Smooth muscle cell (in vitro differentiated cells): Measurements from ENCODE around the gene SGCD. TPM values are rescaled to one million over a fixed set of nuclear protein-coding genes. Genes with fewer than 3 reads are reported as not detected.
A peak's percentile ranks its signal among the peaks of the same experiment; 100 is the strongest.

Source experiments
- DNase-seq: peaks from one replicate; lab custom pipeline; 2025; ENCODE audit not compliant: unreplicated experiment; lab: John Stamatoyannopoulos, UW
- H2AFZ ChIP-seq: fragments of 200-600 bp; sonication (generic); 2 replicates; pipeline ENCODE4 v1.6.0; 2016; ENCODE audit warnings: antibody characterized with exemption, low read depth, mild to moderate bottlenecking
- H3F3A ChIP-seq: fragments of 200-600 bp; sonication (generic); 2 replicates; pipeline ENCODE4 v1.6.0; 2017; ENCODE audit warnings: antibody characterized with exemption, low read depth
- H3K27ac ChIP-seq: fragments of 200-600 bp; sonication (generic); 2 replicates; pipeline ENCODE4 v1.5.1; 2016; ENCODE audit warnings: low read depth, mild to moderate bottlenecking
- H3K27me3 ChIP-seq: fragments of 200-600 bp; sonication (generic); 2 replicates; pipeline ENCODE4 v1.6.1; 2016; ENCODE audit warnings: low read depth, mild to moderate bottlenecking
- H3K36me3 ChIP-seq: fragments of 200-600 bp; sonication (generic); 2 replicates; pipeline ENCODE4 v1.5.1; 2016; ENCODE audit warnings: low read depth
- H3K4me1 ChIP-seq: fragments of 200-600 bp; sonication (generic); 2 replicates; pipeline ENCODE4 v1.5.1; 2016; ENCODE audit warnings: low read depth
- H3K4me2 ChIP-seq: fragments of 200-600 bp; sonication (generic); 2 replicates; pipeline ENCODE4 v1.6.0; 2016; ENCODE audit warnings: mild to moderate bottlenecking
- H3K4me3 ChIP-seq: fragments of 200-600 bp; sonication (generic); 2 replicates; pipeline ENCODE4 v1.5.1; 2016; ENCODE audit warnings: mild to moderate bottlenecking
- H3K79me2 ChIP-seq: fragments of 200-600 bp; sonication (generic); 2 replicates; pipeline ENCODE4 v1.6.0; 2016; ENCODE audit warnings: low read depth, mild to moderate bottlenecking
- H3K9ac ChIP-seq: fragments of 200-600 bp; sonication (generic); 2 replicates; pipeline ENCODE4 v1.6.0; 2016; ENCODE audit warnings: low read depth
- H3K9me3 ChIP-seq: fragments of 200-600 bp; sonication (generic); replicated peaks from 2 replicates; pipeline ENCODE4 v1.5.1; 2016; ENCODE audit warnings: low read depth
- H4K20me1 ChIP-seq: fragments of 200-600 bp; sonication (generic); 2 replicates; pipeline ENCODE4 v1.6.0; 2016; ENCODE audit warnings: low read depth
- CTCF ChIP-seq: fragments of 200-600 bp; sonication (generic); IDR thresholded peaks from 2 replicates; pipeline ENCODE4 v1.5.1; 2017; ENCODE audit warnings: borderline replicate concordance, mild to moderate bottlenecking, antibody characterized with exemption; ENCODE audit not compliant: insufficient read depth, poor library complexity, severe bottlenecking
- WGBS: methylation state at CpG from one replicate; pipeline ENCODE4 v1.1.7; 2016; ENCODE audit warnings: low lambda C conversion rate; 5-methylcytosine and 5-hydroxymethylcytosine counted together
- polyA plus RNA-seq: library from polyadenylated mRNA; unstranded; fragments of >200 nt; fragmentation: Nextera tagmentation; extraction: Ambion mirVana; gene quantifications from 2 replicates; pipeline ENCODE4 v1.2.1, GENCODE V29; 2016
- total RNA-seq: library from RNA; depleted of rRNA; stranded (reverse); fragments of >200 nt; gene quantifications from 2 replicates; pipeline ENCODE4 v1.2.3, GENCODE V29; 2014

The SGCD gene
- total and polyA plus RNA-seq, 2 experiments from 2014 or later, result 1.6 to 3.5 TPM

- no peak for DNase-seq
- TF ChIP-seq CTCF, result no peak
- Histone ChIP-seq H3F3A (no peaks in the 10 kb centered on the region), H4K20me1 (no peaks in the 10 kb centered on the region), H3K4me3 (no peak overlapping the region), H3K27ac (no peak overlapping the region), H3K9me3 (no peaks in the 10 kb centered on the region), H3K27me3 (no peaks in the 10 kb centered on the region), H3K9ac (no peak overlapping the region), H3K4me1 (peaks cover 10% of the 10 kb centered on the region), H3K4me2 (no peak overlapping the region), H2AFZ (no peak overlapping the region), H3K79me2 (no peaks in the 10 kb centered on the region), H3K36me3 (no peaks in the 10 kb centered on the region)
- 89% methylated on average over 3 of the region's 3 CpGs for WGBS
These were observed 144.9 kb downstream of the SGCD start for GRCh38 chr5:156471893-156472292.

- Histone ChIP-seq H3K36me3 (no peaks in the 10 kb centered on the region), H3K4me2 (peak overlapping the region; percentile 24), H3K4me1 (peaks cover 10% of the 10 kb centered on the region), H3K9ac (no peak overlapping the region), H3K9me3 (no peaks in the 10 kb centered on the region), H3K4me3 (no peak overlapping the region), H3K27ac (peak overlapping the region; percentile 22), H2AFZ (no peak overlapping the region), H4K20me1 (no peaks in the 10 kb centered on the region), H3K27me3 (no peaks in the 10 kb centered on the region), H3F3A (no peaks in the 10 kb centered on the region), H3K79me2 (no peaks in the 10 kb centered on the region)
- no peak for TF ChIP-seq CTCF
- WGBS, result 71% methylated on average over 7 of the region's 7 CpGs
- no peak for DNase-seq
These were observed 146.4 kb downstream of the SGCD start for GRCh38 chr5:156473269-156473908.

- Histone ChIP-seq H3K4me3 (no peak overlapping the region), H3K27ac (no peak overlapping the region), H3K9me3 (no peaks in the 10 kb centered on the region), H3K27me3 (no peaks in the 10 kb centered on the region), H3K4me2 (no peak overlapping the region), H3K36me3 (no peaks in the 10 kb centered on the region), H2AFZ (no peak overlapping the region), H4K20me1 (no peaks in the 10 kb centered on the region), H3K4me1 (peaks cover 10% of the 10 kb centered on the region), H3K9ac (no peak overlapping the region), H3F3A (no peaks in the 10 kb centered on the region), H3K79me2 (no peaks in the 10 kb centered on the region)
- TF ChIP-seq CTCF, result no peak
- no peak for DNase-seq
- 85% methylated on average over 5 of the region's 5 CpGs for WGBS
These were observed 147.3 kb downstream of the SGCD start for GRCh38 chr5:156474251-156474650.
